IPS-18a (cell line): ENCODE data around the gene APOM.

Source experiments
- H3K27ac ChIP-seq: one replicate; pipeline ENCODE4 v1.5.1; 2013; ENCODE audit warnings: low read length
- H3K27me3 ChIP-seq: one replicate; pipeline ENCODE4 v1.6.1; 2013; ENCODE audit warnings: mild to moderate bottlenecking, low read length; ENCODE audit not compliant: control insufficient read depth, insufficient read depth
- H3K36me3 ChIP-seq: one replicate; pipeline ENCODE4 v1.6.1; 2013; ENCODE audit warnings: low read depth, low read length; ENCODE audit not compliant: control insufficient read depth
- H3K4me1 ChIP-seq: one replicate; pipeline ENCODE4 v1.6.1; 2013; ENCODE audit warnings: low read depth, low read length; ENCODE audit not compliant: control insufficient read depth
- H3K4me3 ChIP-seq: one replicate; pipeline ENCODE4 v1.5.1; 2013; ENCODE audit warnings: low read length
- H3K9ac ChIP-seq: one replicate; pipeline ENCODE4 v1.6.1; 2013; ENCODE audit warnings: mild to moderate bottlenecking, low read length, moderate library complexity
- H3K9me3 ChIP-seq: one replicate; pipeline ENCODE4 v1.6.1; 2013; ENCODE audit warnings: low read depth, low read length; ENCODE audit not compliant: control insufficient read depth

APOM gene

DNA sequence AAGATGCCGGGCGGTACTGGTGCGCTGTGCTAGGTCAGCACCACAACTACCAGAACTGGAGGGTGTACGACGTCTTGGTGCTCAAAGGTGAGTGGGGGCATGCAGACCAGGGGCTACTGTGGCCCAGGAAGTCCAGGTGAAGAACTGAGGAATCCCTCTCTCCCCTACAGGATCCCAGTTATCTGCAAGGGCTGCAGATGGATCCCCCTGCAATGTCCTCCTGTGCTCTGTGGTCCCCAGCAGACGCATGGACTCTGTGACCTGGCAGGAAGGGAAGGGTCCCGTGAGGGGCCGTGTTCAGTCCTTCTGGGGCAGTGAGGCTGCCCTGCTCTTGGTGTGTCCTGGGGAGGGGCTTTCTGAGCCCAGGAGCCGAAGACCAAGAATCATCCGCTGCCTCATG is 52.0 kb downstream of the APOM start:
- no peaks in the 10 kb centered on the region for H3K36me3 ChIP-seq
- no peak overlapping the region for H3K27ac ChIP-seq
- no peaks in the 10 kb centered on the region for H3K27me3 ChIP-seq
- H3K4me3 ChIP-seq = no peak overlapping the region
- H3K4me1 ChIP-seq = no peaks in the 10 kb centered on the region
- H3K9ac ChIP-seq = no peak overlapping the region
- no peaks in the 10 kb centered on the region for H3K9me3 ChIP-seq
